Liver (tissue), 9 donors: ENCODE results near the gene NFIB. TPM values are rescaled to one million over a fixed set of nuclear protein-coding genes. Genes with fewer than 3 reads are reported as not detected.

Experiments
- DNase-seq: peaks from one replicate; pipeline ENCODE4 v3.0.0-alpha.2; 2017; ENCODE audit warnings: low spot score
- H3K27ac ChIP-seq, 2 donors: one replicate each; pipeline ENCODE4 v1.7.0; 2013; ENCODE audit warnings: inconsistent platforms in 2 of 2, low read length in 2 of 2, control low read depth in 1 of 2, low read depth in 1 of 2, mild to moderate bottlenecking in 1 of 2
- H3K27me3 ChIP-seq, 4 donors: one replicate each; pipeline versions ENCODE4 v1.6.1 to v1.7.0; 2013; ENCODE audit warnings: low read length in 3 of 4, inconsistent platforms in 1 of 4, mild to moderate bottlenecking in 1 of 4, moderate library complexity in 1 of 4; ENCODE audit not compliant: control insufficient read depth in 4 of 4, insufficient read depth in 4 of 4
- H3K36me3 ChIP-seq, 4 donors: one replicate each; pipeline versions ENCODE4 v1.6.1 to v1.7.0; 2013; ENCODE audit warnings: low read length in 3 of 4, mild to moderate bottlenecking in 3 of 4, low read depth in 1 of 4, moderate library complexity in 1 of 4; ENCODE audit not compliant: control insufficient read depth in 4 of 4, insufficient read depth in 3 of 4
- H3K4me1 ChIP-seq, 4 donors: one replicate each; pipeline versions ENCODE4 v1.6.1 to v1.7.0; 2013; ENCODE audit warnings: low read length in 3 of 4, mild to moderate bottlenecking in 3 of 4, moderate library complexity in 1 of 4; ENCODE audit not compliant: control insufficient read depth in 4 of 4, insufficient read depth in 4 of 4
- H3K4me3 ChIP-seq, 3 donors: one replicate each; pipeline versions ENCODE4 v1.6.1 to v1.7.0; 2013; ENCODE audit warnings: low read length in 3 of 3, control low read depth in 1 of 3, low read depth in 1 of 3, mild to moderate bottlenecking in 1 of 3
- H3K9ac ChIP-seq, 2 donors: one replicate each; pipeline ENCODE4 v1.7.0; 2013; ENCODE audit warnings: low read length in 2 of 2, mild to moderate bottlenecking in 2 of 2, moderate library complexity in 2 of 2, control low read depth in 1 of 2, low read depth in 1 of 2
- H3K9me3 ChIP-seq, 4 donors: one replicate each; pipeline versions ENCODE4 v1.6.1 to v1.7.0; 2013; ENCODE audit warnings: low read length in 3 of 4; ENCODE audit not compliant: control insufficient read depth in 4 of 4
- EGR1 ChIP-seq, 2 donors: IDR thresholded peaks; 2 replicates each; pipeline ENCODE4 v1.6.1; 2016 to 2018; ENCODE audit warnings: antibody characterized with exemption in 2 of 2, low read depth in 2 of 2
- FOXA1 ChIP-seq: IDR thresholded peaks from 2 replicates; pipeline ENCODE4 v1.6.1; 2016; ENCODE audit warnings: antibody characterized with exemption
- FOXA2 ChIP-seq: IDR thresholded peaks from 2 replicates; pipeline ENCODE4 v1.6.1; 2016; ENCODE audit warnings: antibody characterized with exemption
- GABPA ChIP-seq, 2 donors: IDR thresholded peaks in 1 of 2; conservative IDR thresholded peaks in 1 of 2; 2 replicates each; pipeline ENCODE4 v1.6.1; 2016; ENCODE audit warnings: antibody characterized with exemption in 2 of 2, mild to moderate bottlenecking in 1 of 2, moderate library complexity in 1 of 2
- HNF4A ChIP-seq, 2 donors: conservative IDR thresholded peaks; 2 replicates each; pipeline ENCODE4 v1.6.1; 2016; ENCODE audit warnings: antibody characterized with exemption in 2 of 2, mild to moderate bottlenecking in 2 of 2
- HNF4G ChIP-seq: IDR thresholded peaks from 2 replicates; pipeline ENCODE4 v1.6.1; 2016; ENCODE audit warnings: antibody characterized with exemption
- JUND ChIP-seq, 2 donors: IDR thresholded peaks; 2 replicates each; pipeline ENCODE4 v1.6.1; 2016; ENCODE audit warnings: antibody characterized with exemption in 2 of 2
- NR2F2 ChIP-seq: IDR thresholded peaks from 2 replicates; pipeline ENCODE4 v1.6.1; 2016; ENCODE audit warnings: antibody characterized with exemption
- RAD21 ChIP-seq, 2 donors: IDR thresholded peaks; 2 replicates each; pipeline ENCODE4 v1.6.1; 2016; ENCODE audit warnings: antibody characterized with exemption in 2 of 2, mild to moderate bottlenecking in 2 of 2
- REST ChIP-seq: IDR thresholded peaks from 2 replicates; pipeline ENCODE4 v1.6.1; 2016; ENCODE audit warnings: antibody characterized with exemption, mild to moderate bottlenecking
- RXRA ChIP-seq, 2 donors: IDR thresholded peaks; 2 replicates each; pipeline ENCODE4 v1.6.1; 2017 to 2018; ENCODE audit warnings: antibody characterized with exemption in 2 of 2, mild to moderate bottlenecking in 1 of 2
- SP1 ChIP-seq: IDR thresholded peaks from 2 replicates; pipeline ENCODE4 v1.6.1; 2018; ENCODE audit warnings: antibody characterized with exemption, mild to moderate bottlenecking
- TAF1 ChIP-seq: conservative IDR thresholded peaks from 2 replicates; pipeline ENCODE4 v1.6.1; 2016; ENCODE audit warnings: antibody characterized with exemption, mild to moderate bottlenecking
- YY1 ChIP-seq: IDR thresholded peaks from 2 replicates; pipeline ENCODE4 v1.6.1; 2016; ENCODE audit warnings: antibody characterized with exemption, mild to moderate bottlenecking
- WGBS: extraction: QIAGEN DNeasy Blood & Tissue Kit; methylation state at CpG from one replicate; pipeline ENCODE4 v1.1.7; 2013; 5-methylcytosine and 5-hydroxymethylcytosine counted together
- polyA plus RNA-seq, 2 donors: library from polyadenylated mRNA; stranded (reverse) in 1 of 2; unstranded in 1 of 2; fragments of 200-250 nt in 1 of 2; fragments of >200 nt in 1 of 2; fragmentation: Nextera tagmentation in 1 of 2; extraction: Ambion mirVana in 1 of 2; gene quantifications; one replicate each; pipeline versions ENCODE4 v1.2.1 to v1.2.3, GENCODE V29; 2013 to 2015
- total RNA-seq, 2 donors: library from RNA; depleted of rRNA; stranded (reverse); fragments of >200 nt; gene quantifications; one replicate each; pipeline ENCODE4 v1.2.3, GENCODE V29; 2014
- TF ChIP-seq, protein P1 (sequence below): IDR thresholded peaks from 2 replicates; pipeline ENCODE4 v1.6.1; 2016; ENCODE audit warnings: antibody characterized with exemption
- TF ChIP-seq, protein P2 (sequence below): IDR thresholded peaks from 2 replicates; pipeline ENCODE4 v1.6.1; 2016; ENCODE audit warnings: antibody characterized with exemption
- TF ChIP-seq, protein P3 (sequence below): fragments of 150-350 bp; IDR thresholded peaks from 2 replicates; pipeline ENCODE4 v1.5.1; 2017; ENCODE audit warnings: improper control_type of control experiment, low read depth, low read length; ENCODE audit not compliant: missing input control
- TF ChIP-seq, protein P4 (sequence below): IDR thresholded peaks from 2 replicates; pipeline ENCODE4 v1.6.1; 2016; ENCODE audit warnings: antibody characterized with exemption
- donor health status: healthy.
- donor health status: healthy.
- donor health status: healthy.
- donor health status: healthy.
- donor health status: healthy.

Gene NFIB
- total and polyA plus RNA-seq, 4 donors, result 3.2 to 23.2 (median 8.0) TPM

DNA sequence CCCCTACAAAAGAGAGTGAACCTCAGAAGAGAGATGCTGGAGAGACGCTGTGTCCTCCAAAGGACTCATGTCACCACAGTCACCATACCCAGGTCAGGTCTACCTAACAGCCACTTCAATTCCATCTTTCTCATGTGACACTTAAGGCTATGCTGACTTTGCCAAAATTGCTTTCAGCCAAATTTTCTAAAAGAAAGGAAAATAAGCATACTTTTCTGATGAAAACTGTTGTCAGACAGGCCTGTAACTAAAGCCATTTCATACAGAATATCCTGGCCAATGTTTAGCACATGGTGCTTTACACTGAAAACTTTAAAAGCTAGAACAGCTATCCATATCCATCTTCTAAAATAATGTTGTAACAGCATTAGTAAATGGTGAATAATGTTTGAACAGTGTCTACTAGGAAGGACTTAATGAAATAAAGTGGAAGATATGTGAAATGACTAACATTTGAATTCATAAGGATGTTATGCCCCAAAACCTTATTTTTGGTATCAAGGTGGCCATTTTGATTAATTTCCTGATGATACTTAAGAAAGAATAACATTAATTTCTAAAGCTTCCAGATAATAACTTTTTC is 97.2 kb downstream of the NFIB start:
- Histone ChIP-seq H3K4me3 (no peak overlapping the region), H3K9me3 (no peaks in the 10 kb centered on the region), H3K27me3 (no peaks in the 10 kb centered on the region), H3K4me1 (peaks cover 10 to 36% (median 18%) of the 10 kb centered on the region in 4 donors), H3K9ac (no peak overlapping the region), H3K36me3 (no peaks in the 10 kb centered on the region), H3K27ac (no peak overlapping the region)
- DNase-seq, result no peak
- TF ChIP-seq HNF4A (conservative IDR thresholded peaks at IDR 0.05), result no peak
- no peak for TF ChIP-seq TAF1
- TF ChIP-seq REST, result no peak
- TF ChIP-seq HNF4G, result no peak
- no peak for TF ChIP-seq RAD21 (IDR thresholded peaks at IDR 0.05)
- TF ChIP-seq, protein P1, sequence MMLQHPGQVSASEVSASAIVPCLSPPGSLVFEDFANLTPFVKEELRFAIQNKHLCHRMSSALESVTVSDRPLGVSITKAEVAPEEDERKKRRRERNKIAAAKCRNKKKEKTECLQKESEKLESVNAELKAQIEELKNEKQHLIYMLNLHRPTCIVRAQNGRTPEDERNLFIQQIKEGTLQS, result no peak
- TF ChIP-seq, protein P2, sequence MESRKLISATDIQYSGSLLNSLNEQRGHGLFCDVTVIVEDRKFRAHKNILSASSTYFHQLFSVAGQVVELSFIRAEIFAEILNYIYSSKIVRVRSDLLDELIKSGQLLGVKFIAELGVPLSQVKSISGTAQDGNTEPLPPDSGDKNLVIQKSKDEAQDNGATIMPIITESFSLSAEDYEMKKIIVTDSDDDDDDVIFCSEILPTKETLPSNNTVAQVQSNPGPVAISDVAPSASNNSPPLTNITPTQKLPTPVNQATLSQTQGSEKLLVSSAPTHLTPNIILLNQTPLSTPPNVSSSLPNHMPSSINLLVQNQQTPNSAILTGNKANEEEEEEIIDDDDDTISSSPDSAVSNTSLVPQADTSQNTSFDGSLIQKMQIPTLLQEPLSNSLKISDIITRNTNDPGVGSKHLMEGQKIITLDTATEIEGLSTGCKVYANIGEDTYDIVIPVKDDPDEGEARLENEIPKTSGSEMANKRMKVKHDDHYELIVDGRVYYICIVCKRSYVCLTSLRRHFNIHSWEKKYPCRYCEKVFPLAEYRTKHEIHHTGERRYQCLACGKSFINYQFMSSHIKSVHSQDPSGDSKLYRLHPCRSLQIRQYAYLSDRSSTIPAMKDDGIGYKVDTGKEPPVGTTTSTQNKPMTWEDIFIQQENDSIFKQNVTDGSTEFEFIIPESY, result no peak
- TF ChIP-seq EGR1 (IDR thresholded peaks at IDR 0.05; ENCODE audit: low read depth in 2 of 2), result no peak
- TF ChIP-seq, protein P3, sequence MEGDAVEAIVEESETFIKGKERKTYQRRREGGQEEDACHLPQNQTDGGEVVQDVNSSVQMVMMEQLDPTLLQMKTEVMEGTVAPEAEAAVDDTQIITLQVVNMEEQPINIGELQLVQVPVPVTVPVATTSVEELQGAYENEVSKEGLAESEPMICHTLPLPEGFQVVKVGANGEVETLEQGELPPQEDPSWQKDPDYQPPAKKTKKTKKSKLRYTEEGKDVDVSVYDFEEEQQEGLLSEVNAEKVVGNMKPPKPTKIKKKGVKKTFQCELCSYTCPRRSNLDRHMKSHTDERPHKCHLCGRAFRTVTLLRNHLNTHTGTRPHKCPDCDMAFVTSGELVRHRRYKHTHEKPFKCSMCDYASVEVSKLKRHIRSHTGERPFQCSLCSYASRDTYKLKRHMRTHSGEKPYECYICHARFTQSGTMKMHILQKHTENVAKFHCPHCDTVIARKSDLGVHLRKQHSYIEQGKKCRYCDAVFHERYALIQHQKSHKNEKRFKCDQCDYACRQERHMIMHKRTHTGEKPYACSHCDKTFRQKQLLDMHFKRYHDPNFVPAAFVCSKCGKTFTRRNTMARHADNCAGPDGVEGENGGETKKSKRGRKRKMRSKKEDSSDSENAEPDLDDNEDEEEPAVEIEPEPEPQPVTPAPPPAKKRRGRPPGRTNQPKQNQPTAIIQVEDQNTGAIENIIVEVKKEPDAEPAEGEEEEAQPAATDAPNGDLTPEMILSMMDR, result no peak
- no peak for TF ChIP-seq NR2F2
- no peak for TF ChIP-seq SP1
- TF ChIP-seq FOXA1, result no peak
- no peak for TF ChIP-seq GABPA (IDR thresholded peaks at IDR 0.05 in 1 of 2, conservative IDR thresholded peaks at IDR 0.05 in 1 of 2)
- no peak for TF ChIP-seq RXRA (IDR thresholded peaks at IDR 0.05)
- TF ChIP-seq JUND (IDR thresholded peaks at IDR 0.05), result no peak
- TF ChIP-seq, protein P4, sequence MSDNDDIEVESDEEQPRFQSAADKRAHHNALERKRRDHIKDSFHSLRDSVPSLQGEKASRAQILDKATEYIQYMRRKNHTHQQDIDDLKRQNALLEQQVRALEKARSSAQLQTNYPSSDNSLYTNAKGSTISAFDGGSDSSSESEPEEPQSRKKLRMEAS, result no peak
- no peak for TF ChIP-seq YY1
- TF ChIP-seq FOXA2, result no peak
- WGBS, result 96% methylated on average over 1 of the region's 1 CpG
